Esophagus squamous epithelium (tissue), 4 donors: Measurements from ENCODE around the gene XK.

ENCODE experiments used
- POLR2A ChIP-seq, 4 donors: fragments of 450-650 bp; IDR thresholded peaks; one replicate each; pipeline ENCODE4 v1.6.1; 2017; ENCODE audit warnings: antibody characterized with exemption in 4 of 4, mild to moderate bottlenecking in 4 of 4, moderate library complexity in 3 of 4
- TF ChIP-seq, protein P1 (sequence below), 6 experiments: fragments of 450-650 bp in 4 of 6; fragments of 200-600 bp in 2 of 6; sonication (generic) in 2 of 6; IDR thresholded peaks; one replicate each; pipeline ENCODE4 v1.5.1; 2016 to 2019; ENCODE audit warnings: antibody characterized with exemption in 6 of 6, mild to moderate bottlenecking in 4 of 6, moderate library complexity in 4 of 6

- TF ChIP-seq POLR2A (IDR thresholded peaks at IDR 0.05), result no peak
- TF ChIP-seq, protein P1, sequence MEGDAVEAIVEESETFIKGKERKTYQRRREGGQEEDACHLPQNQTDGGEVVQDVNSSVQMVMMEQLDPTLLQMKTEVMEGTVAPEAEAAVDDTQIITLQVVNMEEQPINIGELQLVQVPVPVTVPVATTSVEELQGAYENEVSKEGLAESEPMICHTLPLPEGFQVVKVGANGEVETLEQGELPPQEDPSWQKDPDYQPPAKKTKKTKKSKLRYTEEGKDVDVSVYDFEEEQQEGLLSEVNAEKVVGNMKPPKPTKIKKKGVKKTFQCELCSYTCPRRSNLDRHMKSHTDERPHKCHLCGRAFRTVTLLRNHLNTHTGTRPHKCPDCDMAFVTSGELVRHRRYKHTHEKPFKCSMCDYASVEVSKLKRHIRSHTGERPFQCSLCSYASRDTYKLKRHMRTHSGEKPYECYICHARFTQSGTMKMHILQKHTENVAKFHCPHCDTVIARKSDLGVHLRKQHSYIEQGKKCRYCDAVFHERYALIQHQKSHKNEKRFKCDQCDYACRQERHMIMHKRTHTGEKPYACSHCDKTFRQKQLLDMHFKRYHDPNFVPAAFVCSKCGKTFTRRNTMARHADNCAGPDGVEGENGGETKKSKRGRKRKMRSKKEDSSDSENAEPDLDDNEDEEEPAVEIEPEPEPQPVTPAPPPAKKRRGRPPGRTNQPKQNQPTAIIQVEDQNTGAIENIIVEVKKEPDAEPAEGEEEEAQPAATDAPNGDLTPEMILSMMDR (IDR thresholded peaks at IDR 0.05), result no peak
These were observed 19.1 kb upstream of the XK start for GRCh38 chrX:37666516-37666915.
